ENCODE results near the gene CPT1A.

CPT1A gene

DNA sequence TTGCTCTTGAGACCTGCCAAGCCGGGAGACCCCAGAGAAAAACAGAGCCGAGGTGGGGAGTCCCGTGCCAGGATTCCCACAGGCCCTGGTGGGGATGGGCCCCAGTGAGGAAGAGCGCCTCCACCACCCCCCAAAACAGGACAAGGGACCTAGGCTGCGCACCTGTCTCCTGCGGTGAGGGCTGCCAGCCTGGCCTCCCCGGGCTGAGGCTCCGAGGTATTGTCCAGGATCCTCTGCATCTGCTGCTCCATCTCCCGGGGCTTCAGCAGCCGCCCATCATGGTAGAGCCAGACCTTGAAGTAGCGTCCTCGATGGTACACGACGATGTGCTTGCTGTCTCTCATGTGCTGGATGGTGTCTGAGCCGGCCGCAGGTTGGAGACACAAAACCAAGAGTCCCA lies 57.1 kb downstream of the CPT1A start:
- DNase-seq = no peak

DNA sequence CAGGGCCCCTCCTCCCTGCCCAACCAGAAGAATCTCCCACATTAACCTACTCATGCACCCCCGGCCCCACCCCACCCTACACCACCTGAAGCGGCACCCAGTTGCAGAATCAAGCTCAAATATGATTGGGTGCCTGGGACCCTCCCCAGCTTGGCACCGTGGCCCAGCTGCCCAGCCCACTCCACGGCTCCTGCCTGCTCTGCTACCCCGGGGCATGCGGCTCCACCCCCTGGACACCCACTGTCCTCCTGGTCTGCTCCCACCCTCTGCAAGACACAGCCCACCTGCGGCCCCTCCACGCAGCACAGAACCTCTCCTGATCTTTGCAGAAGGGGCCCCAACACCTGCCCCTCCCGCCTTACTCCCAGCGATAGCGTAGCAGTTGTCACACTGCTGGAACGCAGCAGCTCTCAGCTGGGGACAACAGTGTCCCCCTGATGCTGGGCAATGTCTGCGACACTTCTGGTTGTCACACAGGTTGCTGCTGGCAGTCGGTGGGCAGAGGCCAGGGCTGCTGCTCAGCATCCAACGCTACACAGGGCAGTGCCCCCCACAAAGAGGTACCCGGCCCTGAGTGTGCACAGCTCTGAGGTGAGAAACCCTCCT lies 58.4 kb downstream of the CPT1A start:
- DNase-seq = no peak

DNA sequence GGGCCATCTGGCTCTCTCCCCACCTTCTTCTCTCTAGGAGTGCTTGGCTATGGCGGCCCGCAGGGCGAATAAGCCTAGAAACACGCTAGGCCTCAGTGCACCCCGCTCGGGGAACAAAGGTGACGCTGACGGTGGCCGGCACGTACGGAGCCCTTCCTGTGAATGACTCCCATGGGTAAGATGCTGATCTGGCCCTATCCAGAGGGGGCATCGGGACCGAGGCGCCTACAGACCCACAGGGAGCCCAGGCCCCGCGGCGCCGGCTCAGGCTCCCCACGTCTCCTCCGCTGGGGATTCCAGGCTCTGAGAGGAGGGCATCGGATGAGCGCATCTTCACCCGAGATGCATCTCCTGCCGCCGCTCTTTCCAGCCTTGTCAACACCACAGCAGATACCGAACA lies 59.0 kb downstream of the CPT1A start:
- DNase-seq = no peak

DNA sequence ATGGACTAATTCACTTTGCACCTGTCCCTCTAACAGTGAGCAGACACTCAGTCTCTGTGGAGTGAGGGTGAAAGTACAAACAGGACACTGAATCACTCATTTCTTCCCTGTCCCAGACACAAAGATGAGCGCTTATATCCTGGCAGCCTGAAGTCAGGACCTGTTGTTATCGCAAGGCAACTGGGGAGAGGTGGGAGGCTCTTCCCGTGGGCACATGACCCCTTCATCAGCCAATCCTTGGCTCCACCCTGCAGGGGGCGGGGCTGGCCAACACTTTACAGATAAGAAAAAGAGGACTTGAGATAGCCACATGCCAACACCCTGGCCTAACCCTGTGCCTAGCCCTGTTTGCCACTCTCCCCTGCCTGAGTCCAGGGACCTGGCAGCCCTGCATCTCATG lies 60.9 kb downstream of the CPT1A start:
- no peak for DNase-seq

DNA sequence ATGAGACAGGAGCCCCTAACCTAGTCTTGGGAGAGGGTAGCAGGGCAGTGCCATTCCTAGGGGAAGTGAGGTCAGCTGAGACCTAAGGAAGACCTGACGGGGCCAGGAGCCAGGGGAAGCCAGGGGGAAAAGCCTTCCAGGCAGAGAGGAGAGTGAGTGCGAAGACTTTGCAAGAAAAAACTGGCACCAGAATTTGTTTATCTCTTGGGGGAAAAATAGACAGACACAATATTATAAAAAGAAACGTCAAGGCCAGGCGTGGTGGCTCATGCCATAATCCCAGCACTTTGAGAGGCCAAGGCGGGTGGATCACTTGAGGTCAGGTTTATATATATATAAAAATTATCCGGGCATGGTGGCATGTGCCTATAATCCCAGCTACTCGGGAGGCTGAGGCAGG lies 63.5 kb downstream of the CPT1A start:
- no peak for DNase-seq

DNA sequence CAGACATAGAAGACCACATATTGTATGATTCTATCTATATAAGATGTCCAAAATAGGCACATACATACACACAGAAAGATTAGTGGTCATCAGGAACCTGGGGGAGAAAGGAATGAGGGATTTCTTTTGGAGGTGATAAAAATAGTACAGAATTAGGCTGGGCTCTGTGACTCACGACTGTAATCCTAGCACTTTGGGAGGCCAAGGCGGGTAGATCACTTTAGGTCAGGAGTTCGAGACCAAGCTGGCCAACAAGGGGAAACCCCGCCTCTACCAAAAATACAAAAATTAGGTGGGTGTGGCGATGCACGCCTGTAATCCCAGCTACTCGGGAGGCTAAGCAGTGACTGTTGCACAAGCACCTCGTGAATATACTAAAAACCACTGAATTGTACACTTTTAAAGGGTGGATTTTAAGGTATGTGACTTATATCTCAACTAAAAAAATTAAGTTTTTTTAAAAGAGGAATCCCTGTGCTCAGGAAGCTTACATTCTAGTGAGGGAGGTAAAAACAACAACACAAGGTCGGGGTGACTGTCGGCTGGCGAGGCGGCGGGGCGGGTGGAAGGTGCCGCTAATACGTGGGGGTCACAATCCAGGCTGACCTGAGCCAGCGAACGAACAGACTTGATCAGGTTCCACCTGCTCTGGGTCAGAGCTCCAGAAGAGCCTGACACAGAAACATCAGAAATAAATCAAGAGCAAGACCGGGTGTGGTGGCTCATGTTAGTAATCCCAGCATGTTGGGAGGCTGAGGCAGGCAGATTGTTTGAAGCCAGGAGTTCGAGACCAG lies 65.1 kb downstream of the CPT1A start:
- no peak for DNase-seq

DNA sequence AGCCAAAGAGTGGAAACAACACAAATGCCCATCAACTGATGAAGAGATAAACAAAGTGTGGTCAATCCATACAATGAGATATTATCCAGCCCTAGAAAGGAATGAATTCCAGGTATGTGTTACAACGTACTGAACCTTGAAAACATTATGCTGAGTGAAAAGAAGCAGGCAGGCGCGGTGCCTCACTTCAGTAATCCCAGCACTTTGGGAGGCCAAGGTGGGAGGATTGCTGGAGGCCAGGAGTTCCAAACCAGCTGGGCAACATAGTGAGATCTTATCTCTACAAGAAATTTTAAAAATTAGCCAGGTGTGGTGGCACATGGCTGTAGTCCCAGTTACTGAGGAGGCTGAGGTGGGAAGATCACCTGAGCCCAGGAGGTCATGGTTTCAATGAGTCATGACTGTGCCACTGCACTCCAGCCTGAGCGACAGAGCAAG lies 65.7 kb downstream of the CPT1A start:
- DNase-seq = no peak

DNA sequence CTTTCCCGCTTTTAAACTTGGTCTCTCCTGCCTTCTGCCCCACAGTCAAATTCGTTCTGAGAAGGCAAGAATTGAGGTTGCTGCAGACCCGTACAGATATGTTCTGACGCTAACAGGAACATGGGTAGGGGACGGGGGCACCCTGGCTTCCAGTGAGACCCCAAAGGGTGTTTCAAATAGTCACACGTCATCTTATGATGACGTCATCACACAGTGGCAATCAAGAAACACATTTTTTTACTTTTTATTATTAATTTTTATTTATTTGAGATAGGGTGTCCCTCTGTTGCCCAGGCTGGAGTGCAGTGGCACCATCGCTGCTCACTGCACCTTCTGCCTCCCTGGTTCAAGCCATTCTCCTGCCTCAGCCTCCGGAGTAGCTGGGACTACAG lies 67.5 kb downstream of the CPT1A start:
- DNase-seq = no peak

DNA sequence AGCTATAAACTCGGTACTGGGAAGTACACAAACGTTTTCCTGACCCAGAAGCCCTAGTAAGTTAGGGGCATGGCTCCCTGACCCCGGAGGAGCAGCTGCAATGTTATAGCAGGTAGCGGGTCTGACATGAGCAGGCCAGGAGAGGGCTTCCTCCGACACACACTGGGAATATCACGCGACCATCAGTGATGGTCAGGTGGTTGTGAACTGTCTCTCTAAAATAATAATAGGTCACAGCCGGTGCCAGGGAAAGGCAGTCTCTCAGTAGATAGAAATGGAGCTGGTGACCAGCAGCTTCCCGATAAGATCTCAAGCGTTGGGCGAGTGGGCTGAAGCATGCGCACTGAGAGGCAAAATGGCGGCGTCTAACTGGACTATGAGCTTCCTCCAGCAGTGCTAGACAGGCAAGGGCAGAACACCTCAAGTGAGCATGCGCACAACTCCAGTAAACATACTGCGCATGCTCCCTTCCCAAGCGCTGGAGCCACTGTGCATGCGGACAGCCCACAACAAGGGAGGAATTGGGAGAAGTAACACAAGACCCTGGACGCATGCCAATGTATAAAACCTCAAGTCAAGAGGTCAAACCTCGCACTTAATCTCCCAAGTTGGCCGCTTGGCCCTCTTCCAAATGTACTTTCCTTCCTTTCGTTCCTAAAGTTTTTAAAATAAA lies 68.1 kb downstream of the CPT1A start:
- DNase-seq = no peak

DNA sequence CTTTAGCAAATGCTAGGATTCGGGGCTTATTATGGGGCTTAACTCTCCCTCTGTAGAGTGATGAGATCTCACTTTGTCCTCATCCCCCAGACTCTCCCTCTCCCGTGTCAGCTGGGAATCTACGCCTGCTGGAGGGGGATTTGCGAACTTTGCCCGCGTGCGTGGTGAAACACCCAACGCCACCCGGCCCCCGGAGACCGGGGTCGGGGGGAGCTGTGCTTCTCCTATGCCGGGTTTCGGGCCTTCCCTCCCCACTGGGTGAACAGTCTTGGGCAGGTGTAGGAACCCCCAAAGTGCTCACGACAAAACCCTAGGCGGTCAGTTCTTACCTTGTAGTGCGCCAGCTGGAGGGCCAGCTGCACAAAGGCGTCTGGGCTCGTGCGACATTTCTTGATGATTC lies 68.8 kb downstream of the CPT1A start:
- DNase-seq = no peak

DNA sequence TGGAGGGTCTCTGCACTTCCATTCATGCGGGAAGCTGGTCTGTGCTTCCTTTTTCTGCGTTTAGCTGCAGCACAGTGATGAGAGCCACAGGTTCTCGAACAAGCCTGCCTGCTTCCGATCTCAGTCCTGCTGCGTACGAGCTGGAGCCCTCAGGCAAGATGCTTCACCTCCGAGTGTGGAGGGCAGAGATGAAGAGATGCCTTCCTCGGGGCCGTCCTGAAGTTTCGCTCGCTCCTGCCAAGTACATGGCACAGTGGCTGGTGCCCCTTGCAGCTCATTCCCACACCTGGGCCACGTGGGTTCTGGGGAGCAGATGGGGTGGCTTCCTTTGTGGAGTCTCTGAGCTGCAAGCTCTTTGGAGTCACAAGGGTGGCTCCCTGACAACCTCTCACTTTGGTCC lies 70.9 kb downstream of the CPT1A start:
- DNase-seq = no peak

DNA sequence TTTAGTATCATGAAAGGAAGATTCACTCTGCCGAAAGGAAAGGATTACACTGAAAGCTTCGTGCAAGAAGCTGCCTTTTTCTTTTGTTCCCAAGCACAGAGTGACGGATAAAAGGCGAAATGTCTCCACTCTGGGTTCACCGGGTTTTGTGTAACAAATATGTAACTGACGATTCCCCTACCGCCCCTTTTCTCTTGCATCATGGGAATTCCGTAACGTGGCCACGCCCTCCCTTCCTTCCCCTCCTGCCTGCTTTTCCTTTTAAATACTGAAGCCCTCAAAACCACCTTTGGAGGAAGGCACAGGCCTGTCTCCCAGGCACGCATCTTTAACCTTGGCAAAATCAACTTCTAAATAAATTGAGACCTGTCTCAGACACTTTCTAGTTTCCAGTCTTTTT lies 74.0 kb downstream of the CPT1A start:
- DNase-seq = no peak

DNA sequence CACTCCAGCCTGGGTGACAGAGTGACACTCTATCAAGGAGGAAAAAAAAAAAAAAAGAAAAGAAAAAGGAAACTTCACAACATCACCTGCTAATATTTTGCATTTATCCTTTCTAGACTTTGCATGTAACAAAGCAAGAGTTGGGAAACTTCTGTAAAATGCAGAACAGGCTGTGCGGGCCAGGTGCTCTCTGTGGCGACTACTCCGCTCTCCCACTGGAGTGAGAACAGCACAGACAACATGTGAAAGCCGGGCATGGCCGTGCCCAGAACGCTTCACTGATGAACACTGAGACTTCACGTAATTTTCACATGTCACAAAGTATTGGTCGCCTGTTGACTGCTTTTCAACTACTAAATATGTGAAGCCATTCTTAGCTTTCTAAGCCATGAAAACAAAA lies 74.9 kb downstream of the CPT1A start:
- no peak for DNase-seq

DNA sequence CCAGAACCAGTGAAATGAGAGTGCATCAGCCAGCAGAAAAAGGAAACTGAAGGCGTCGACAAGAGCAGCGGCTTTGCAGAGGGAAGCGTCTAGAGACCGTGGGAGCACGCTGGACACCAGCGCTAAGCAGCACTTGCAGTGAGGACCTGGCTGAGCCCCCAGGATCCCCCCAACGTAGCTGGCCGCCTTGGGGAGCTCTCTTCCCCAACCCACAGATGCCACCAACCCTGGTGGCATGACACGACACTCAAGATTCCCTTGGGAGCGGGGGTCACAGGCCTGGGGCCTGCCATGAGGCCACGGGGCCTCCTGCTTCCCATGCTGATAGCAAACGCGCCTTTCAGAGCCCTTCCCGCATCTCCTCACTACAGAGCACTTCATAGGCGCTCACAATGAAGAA lies 77.0 kb downstream of the CPT1A start:
- no peak for DNase-seq

DNA sequence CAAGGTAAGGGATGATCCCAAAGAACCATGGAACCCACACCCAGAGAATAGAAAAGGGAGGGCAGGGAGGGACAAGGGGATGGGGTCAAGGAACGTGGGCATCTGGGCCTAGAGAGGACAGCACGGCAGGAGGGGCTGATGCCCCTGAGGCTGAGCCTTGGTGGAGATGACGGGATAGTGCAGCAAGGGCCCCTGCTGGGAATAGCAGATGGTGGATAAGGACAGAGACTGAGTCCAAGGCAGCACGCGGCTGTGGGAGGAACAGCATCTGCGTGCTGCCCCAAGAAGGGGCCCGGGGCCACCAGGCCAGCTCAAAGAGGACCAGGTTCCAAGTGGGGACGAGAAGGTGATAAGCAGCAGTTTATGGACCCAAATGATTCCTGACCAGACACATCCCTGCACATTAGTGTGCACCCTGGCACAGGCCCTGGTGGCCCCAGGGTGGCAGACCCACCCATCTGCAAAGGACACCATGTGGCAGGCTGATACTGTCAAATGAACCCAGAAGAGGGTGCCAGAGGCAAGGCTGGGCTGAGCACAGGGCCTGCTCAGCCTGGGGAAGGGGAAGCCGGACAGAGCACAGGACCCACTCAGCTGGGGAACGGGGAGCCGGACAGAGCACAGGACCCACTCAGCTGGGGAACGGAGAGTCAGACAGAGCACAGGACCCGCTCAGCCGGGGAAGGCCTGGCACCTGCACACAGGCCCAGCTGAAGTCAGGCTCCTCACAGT lies 77.6 kb downstream of the CPT1A start:
- no peak for DNase-seq

DNA sequence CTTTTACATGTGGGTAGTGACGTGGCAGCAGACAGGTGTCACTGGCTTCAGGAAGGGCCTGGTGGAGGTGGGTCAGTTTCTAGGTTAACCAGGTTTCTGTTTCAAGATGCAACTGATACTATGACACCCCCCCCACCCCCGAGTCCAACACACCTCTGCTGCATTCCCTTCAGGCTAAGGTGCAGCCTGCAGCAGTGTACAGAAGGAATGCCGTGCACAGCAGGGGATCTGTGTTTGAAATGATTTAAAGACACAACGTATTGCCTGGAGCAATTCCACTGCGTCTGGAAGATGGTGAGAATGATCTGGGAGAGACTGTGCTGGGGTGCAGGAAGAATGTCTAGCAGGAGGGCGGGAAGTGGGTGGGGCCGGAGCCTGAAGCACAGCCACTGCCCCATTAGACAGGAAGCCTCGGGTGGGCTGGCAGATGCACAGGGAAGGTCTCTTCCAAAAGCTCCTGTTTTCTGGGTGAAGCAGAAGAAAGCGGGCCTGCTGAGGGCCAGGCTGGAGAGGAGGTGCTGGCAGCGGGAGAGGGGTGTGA lies 78.5 kb downstream of the CPT1A start:
- DNase-seq = no peak

DNA sequence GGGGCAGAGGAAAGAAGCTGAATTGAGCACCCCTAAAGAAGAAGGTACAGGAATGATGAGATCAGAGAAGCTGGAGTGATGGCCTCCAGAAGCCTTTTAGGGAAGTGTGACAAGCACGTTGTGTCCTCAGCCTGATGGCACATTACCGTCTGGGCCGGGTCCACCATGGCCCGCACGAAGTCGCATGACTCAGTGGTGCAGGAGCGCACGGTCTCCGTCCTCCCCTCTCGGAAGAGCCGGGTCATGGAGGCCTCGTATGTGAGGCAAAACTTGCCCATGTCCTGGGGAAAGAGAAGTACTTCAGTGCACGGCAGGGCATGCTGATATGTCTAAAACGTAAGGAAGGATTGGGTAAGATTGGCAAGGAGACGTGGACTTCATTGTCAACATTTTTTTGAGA lies 79.2 kb downstream of the CPT1A start:
- no peak for DNase-seq

DNA sequence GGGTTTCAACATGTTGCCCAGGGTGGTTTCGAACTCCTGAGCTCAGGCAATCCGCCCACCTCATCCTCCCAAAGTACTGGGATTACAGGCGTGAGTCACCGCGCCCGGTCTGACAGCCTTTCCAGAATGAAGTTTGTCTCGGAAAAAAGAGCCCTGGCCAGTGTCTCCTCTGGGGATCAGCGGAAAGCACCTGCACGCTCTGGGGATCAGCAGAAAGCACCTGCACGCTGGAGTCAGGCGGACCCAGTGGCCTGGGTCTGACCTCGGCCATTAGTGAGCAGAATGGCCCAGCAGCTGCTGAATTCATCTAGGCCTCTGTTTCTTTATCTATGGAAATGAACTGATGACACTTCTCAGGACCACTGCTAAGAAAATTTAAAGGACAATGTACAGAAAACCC lies 79.9 kb downstream of the CPT1A start:
- no peak for DNase-seq

DNA sequence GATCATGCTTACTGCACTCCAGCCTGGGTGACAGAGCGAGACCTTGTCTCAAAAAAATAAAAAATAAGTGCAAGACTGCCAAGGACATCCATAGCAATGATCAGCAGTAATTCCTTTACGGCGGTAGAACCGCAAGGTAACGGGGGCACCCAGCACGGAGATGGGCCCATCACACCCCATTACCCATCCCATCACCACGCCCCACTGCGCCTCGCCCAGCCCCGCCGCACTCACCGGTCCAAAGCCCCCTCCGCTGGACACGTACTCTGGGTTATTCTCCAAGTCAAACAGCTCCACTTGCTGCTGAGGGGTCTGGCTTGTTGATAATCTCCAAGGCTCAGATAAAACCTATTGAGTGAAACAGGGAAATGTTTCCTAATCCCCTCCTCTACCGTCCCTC lies 81.7 kb downstream of the CPT1A start:
- no peak for DNase-seq

DNA sequence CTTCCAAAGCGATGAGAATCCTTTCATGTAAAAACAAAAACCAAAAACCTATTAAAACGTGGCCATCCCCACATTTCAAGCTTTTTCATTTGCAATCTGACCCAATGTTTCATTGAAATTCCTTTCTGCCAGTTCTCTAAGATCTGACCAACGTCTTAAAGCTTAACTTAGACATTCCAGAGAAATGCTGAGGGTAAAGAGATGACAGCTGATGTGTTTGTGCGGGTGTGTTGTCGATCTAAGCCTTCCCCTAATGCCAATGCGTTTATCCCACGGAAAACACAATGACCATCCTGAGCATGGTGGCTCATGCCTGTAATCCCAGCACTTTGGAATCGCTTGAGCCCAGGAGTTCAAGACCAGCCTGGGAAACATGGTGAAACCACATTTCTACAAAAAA lies 84.0 kb downstream of the CPT1A start:
- no peak for DNase-seq

DNA sequence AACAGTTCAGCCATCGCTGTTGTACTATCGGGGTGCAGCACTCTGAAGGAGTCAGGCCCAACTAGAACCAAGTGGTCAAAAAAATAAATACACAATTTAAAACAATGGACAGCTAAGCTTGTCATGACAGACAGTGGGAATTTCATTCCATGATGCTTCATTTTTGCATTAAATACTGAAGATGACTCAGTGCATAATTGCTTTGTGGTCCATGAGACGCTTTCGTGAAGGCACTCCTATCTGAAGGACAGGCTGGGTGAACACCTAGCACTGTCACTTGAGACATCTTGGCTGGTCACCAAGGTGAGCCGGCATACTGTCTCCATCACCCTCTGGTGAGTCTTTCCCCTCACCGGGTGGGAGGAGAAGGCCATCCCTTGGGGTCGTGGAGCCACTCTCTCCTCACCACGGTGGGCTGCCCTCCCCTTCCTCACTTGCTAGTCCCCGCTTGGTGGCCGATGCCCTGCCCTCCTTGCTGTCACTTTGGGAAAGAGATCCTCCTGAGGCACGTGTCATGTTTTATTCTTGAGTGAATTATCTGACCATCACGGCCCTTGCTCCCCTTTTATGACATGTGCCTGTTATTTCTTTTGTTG lies 85.4 kb downstream of the CPT1A start:
- DNase-seq = no peak

DNA sequence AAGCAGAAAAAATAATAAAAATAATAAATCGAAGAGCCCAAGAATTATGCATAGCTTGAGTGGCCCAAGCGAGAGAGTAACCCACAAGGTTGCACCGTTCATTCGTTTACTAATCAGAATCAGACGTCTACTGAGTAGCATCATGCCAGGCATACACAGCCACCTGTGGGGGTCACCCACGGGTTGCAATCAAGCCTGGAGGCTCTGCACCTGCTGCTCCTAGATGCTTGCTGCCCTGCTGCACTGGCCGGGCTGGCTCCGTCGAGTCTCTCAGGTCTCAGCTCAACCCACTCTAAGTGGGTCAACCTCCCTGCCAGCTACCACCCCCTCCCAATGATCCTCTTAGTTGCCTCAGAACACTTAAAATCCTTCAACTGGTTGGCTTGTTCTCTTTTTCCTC lies 88.4 kb downstream of the CPT1A start:
- peak in 1 of 2 experiments; percentile 31 for DNase-seq

DNA sequence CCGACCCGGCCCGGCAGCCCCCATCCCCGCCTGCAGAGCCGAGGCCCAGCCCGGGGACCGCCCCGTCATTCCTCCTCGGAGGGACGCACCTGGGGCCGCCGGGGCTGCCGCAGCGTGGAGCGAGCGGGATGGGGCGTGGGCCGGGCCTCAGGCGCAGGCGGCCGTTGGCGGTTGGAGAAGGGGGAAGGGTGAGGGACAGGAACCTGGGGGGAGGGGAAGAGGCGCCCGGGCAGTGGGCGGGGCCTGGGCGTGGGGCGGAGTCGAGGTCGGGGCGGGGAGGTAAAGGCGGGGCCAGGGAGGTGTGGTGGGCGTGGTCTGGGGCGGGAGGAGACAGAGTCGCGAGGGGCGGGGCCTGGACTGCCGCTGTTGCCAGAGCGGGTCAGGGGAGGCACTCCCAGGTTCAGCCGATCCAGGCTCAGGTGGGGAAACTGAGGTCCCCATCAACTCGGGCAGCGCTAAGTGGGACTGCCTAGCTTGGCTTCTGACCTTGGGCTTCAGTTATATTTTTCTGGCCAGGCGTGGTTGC lies 90.3 kb downstream of the CPT1A start, which contains the start of gene TESMIN:
Gene TESMIN, minus strand, starts transcription at position 190 of the 526 bp plus-strand sequence. CDS start 860 bp downstream, outside the sequence.
- DNase-seq = peak; percentile 53 to 82

All from SHP77 (cell line).